Karpas-422 (cell line): ENCODE measurements around the gene TCF7L2. TPM values are rescaled to one million over a fixed set of nuclear protein-coding genes. Genes with fewer than 3 reads are reported as not detected.

Experiments
- DNase-seq: peaks from one replicate; pipeline ENCODE4 v3.0.0-alpha.2; 2015
- H2AFZ ChIP-seq: fragments of 200-600 bp; sonication (generic); 2 replicates; pipeline ENCODE4 v1.6.1; 2014; ENCODE audit warnings: antibody characterized with exemption, low read length, mixed read lengths
- H3K27ac ChIP-seq: fragments of 200-600 bp; sonication (generic); 2 replicates; pipeline ENCODE4 v1.5.1; 2014; ENCODE audit warnings: mild to moderate bottlenecking, low read length, moderate library complexity
- H3K27me3 ChIP-seq: fragments of 200-600 bp; sonication (generic); 2 replicates; pipeline ENCODE4 v1.6.1; 2014; ENCODE audit warnings: low read length, mixed read lengths
- H3K36me3 ChIP-seq: fragments of 200-600 bp; sonication (generic); 2 replicates; pipeline ENCODE4 v1.6.1; 2014; ENCODE audit warnings: low read length, mixed read lengths; ENCODE audit not compliant: insufficient read depth
- H3K4me1 ChIP-seq: fragments of 200-600 bp; sonication (generic); 2 replicates; pipeline ENCODE4 v1.6.1; 2014; ENCODE audit warnings: mild to moderate bottlenecking, low read length, mixed read lengths
- H3K4me2 ChIP-seq: fragments of 200-600 bp; sonication (generic); 2 replicates; pipeline ENCODE4 v1.6.1; 2014; ENCODE audit warnings: low read length, low read depth, mild to moderate bottlenecking; ENCODE audit not compliant: poor library complexity, severe bottlenecking
- H3K4me3 ChIP-seq: fragments of 200-600 bp; sonication (generic); 2 replicates; pipeline ENCODE4 v1.5.1; 2014; ENCODE audit warnings: mild to moderate bottlenecking, antibody characterized with exemption, low read length, mixed read lengths
- H3K79me2 ChIP-seq: fragments of 200-600 bp; sonication (generic); 2 replicates; pipeline ENCODE4 v1.6.1; 2014; ENCODE audit warnings: mild to moderate bottlenecking, low read length, mixed read lengths
- H3K9ac ChIP-seq: fragments of 200-600 bp; sonication (generic); 2 replicates; pipeline ENCODE4 v1.6.0; 2014; ENCODE audit warnings: low read length
- H3K9me2 ChIP-seq: fragments of 200-600 bp; sonication (generic), shearing (Covaris generic); replicated peaks from 2 replicates; pipeline ENCODE4 v1.6.0; 2014; ENCODE audit warnings: mild to moderate bottlenecking, low read length, moderate library complexity; ENCODE audit not compliant: insufficient read depth
- H3K9me3 ChIP-seq: fragments of 300-700, 200-600 bp; sonication (generic); 2 replicates; pipeline ENCODE4 v1.6.1; 2014; ENCODE audit warnings: low read length, mixed read lengths
- H4K20me1 ChIP-seq: fragments of 200-600 bp; sonication (generic); 2 replicates; pipeline ENCODE4 v1.6.1; 2014; ENCODE audit warnings: mild to moderate bottlenecking, antibody characterized with exemption, low read length, low read depth; ENCODE audit not compliant: insufficient read depth
- total RNA-seq: library from RNA; depleted of rRNA; stranded (reverse); fragments of >200 nt; shearing (Covaris generic); gene quantifications from 2 replicates; pipeline ENCODE4 v1.2.3, GENCODE V29; 2014; ENCODE audit warnings: low replicate concordance

The TCF7L2 gene
- total RNA-seq, 1 experiment from 2014 or later = not detected

- no peaks in the 10 kb centered on the region for H4K20me1 ChIP-seq
- DNase-seq = no peak
- H2AFZ ChIP-seq = no peak overlapping the region
- H3K9me2 ChIP-seq = no peaks in the 10 kb centered on the region
- H3K27me3 ChIP-seq = no peaks in the 10 kb centered on the region
- H3K36me3 ChIP-seq = no peaks in the 10 kb centered on the region
- H3K4me1 ChIP-seq = no peaks in the 10 kb centered on the region
- no peak overlapping the region for H3K4me2 ChIP-seq
- H3K4me3 ChIP-seq = no peak overlapping the region
- H3K9ac ChIP-seq = no peak overlapping the region
- H3K79me2 ChIP-seq = no peaks in the 10 kb centered on the region
- H3K27ac ChIP-seq = no peak overlapping the region
- no peaks in the 10 kb centered on the region for H3K9me3 ChIP-seq
These were observed 106.5 kb downstream of the TCF7L2 start for GRCh38 chr10:113056441-113057021.

- Histone ChIP-seq H3K9me2 (no peaks in the 10 kb centered on the region), H3K79me2 (no peaks in the 10 kb centered on the region), H3K9me3 (no peaks in the 10 kb centered on the region), H3K27ac (no peak overlapping the region), H3K9ac (no peak overlapping the region), H3K4me1 (no peaks in the 10 kb centered on the region), H3K4me3 (no peak overlapping the region), H3K27me3 (no peaks in the 10 kb centered on the region), H3K36me3 (no peaks in the 10 kb centered on the region), H3K4me2 (no peak overlapping the region), H2AFZ (no peak overlapping the region), H4K20me1 (no peaks in the 10 kb centered on the region)
- no peak for DNase-seq
These were observed 108.0 kb downstream of the TCF7L2 start for GRCh38 chr10:113057948-113058522.

GRCh38 chr10:113058523-113059370 is 108.7 kb downstream of the TCF7L2 start:
- H3K27me3 ChIP-seq = no peaks in the 10 kb centered on the region
- no peak overlapping the region for H3K9ac ChIP-seq
- H2AFZ ChIP-seq = no peak overlapping the region

GRCh38 chr10:113059371-113059780 is 109.3 kb downstream of the TCF7L2 start:
- Histone ChIP-seq H3K27me3 (no peaks in the 10 kb centered on the region), H3K4me2 (no peak overlapping the region), H3K27ac (no peak overlapping the region), H3K9me2 (no peaks in the 10 kb centered on the region), H3K79me2 (no peaks in the 10 kb centered on the region), H3K4me1 (no peaks in the 10 kb centered on the region), H2AFZ (no peak overlapping the region), H3K36me3 (no peaks in the 10 kb centered on the region), H4K20me1 (no peaks in the 10 kb centered on the region), H3K9ac (no peak overlapping the region), H3K9me3 (no peaks in the 10 kb centered on the region), H3K4me3 (no peak overlapping the region)
- DNase-seq = no peak

More at GRCh38 chr10:113058523-113059370, 108.7 kb downstream of the TCF7L2 start:
- no peaks in the 10 kb centered on the region for H3K36me3 ChIP-seq
- no peaks in the 10 kb centered on the region for H3K4me1 ChIP-seq
- H4K20me1 ChIP-seq = no peaks in the 10 kb centered on the region
- H3K9me2 ChIP-seq = no peaks in the 10 kb centered on the region
- no peak overlapping the region for H3K4me2 ChIP-seq
- no peak overlapping the region for H3K4me3 ChIP-seq
- no peak overlapping the region for H3K27ac ChIP-seq
- DNase-seq = no peak
- no peaks in the 10 kb centered on the region for H3K79me2 ChIP-seq
- H3K9me3 ChIP-seq = no peaks in the 10 kb centered on the region

- H3K9ac ChIP-seq = no peak overlapping the region
- no peak overlapping the region for H3K27ac ChIP-seq
- H3K9me3 ChIP-seq = no peaks in the 10 kb centered on the region
- no peaks in the 10 kb centered on the region for H4K20me1 ChIP-seq
- H3K4me1 ChIP-seq = no peaks in the 10 kb centered on the region
- DNase-seq = no peak
- no peaks in the 10 kb centered on the region for H3K36me3 ChIP-seq
- H3K79me2 ChIP-seq = no peaks in the 10 kb centered on the region
- no peaks in the 10 kb centered on the region for H3K27me3 ChIP-seq
- no peak overlapping the region for H3K4me3 ChIP-seq
- no peaks in the 10 kb centered on the region for H3K9me2 ChIP-seq
- no peak overlapping the region for H3K4me2 ChIP-seq
- H2AFZ ChIP-seq = no peak overlapping the region
These were observed 110.4 kb downstream of the TCF7L2 start for GRCh38 chr10:113060201-113061053.

GRCh38 chr10:113061054-113061430 is 111.0 kb downstream of the TCF7L2 start:
- no peak for DNase-seq
- H3K79me2 ChIP-seq = no peaks in the 10 kb centered on the region
- H3K4me2 ChIP-seq = no peak overlapping the region
- no peak overlapping the region for H3K27ac ChIP-seq
- no peaks in the 10 kb centered on the region for H4K20me1 ChIP-seq
- no peaks in the 10 kb centered on the region for H3K4me1 ChIP-seq
- H3K9ac ChIP-seq = no peak overlapping the region
- no peak overlapping the region for H3K4me3 ChIP-seq
- no peaks in the 10 kb centered on the region for H3K36me3 ChIP-seq
- no peaks in the 10 kb centered on the region for H3K9me3 ChIP-seq
- H2AFZ ChIP-seq = no peak overlapping the region
- H3K9me2 ChIP-seq = no peaks in the 10 kb centered on the region
- no peaks in the 10 kb centered on the region for H3K27me3 ChIP-seq

GRCh38 chr10:113061557-113061956 is 111.5 kb downstream of the TCF7L2 start:
- Histone ChIP-seq H4K20me1 (no peaks in the 10 kb centered on the region), H3K4me2 (no peak overlapping the region), H3K36me3 (no peaks in the 10 kb centered on the region), H3K9ac (no peak overlapping the region), H3K79me2 (no peaks in the 10 kb centered on the region), H2AFZ (no peak overlapping the region), H3K4me3 (no peak overlapping the region), H3K27ac (no peak overlapping the region), H3K9me2 (no peaks in the 10 kb centered on the region), H3K9me3 (no peaks in the 10 kb centered on the region), H3K4me1 (no peaks in the 10 kb centered on the region), H3K27me3 (no peaks in the 10 kb centered on the region)
- no peak for DNase-seq
